ENCODE measurements around the gene CD207. TPM values are rescaled to one million over a fixed set of nuclear protein-coding genes. Genes with fewer than 3 reads are reported as not detected.

Gene CD207
- total and polyA plus RNA-seq, 2 of the 8 experiments (the other 6 are each of a cell fraction or from before 2014, with no cell fraction given): not detected

DNA sequence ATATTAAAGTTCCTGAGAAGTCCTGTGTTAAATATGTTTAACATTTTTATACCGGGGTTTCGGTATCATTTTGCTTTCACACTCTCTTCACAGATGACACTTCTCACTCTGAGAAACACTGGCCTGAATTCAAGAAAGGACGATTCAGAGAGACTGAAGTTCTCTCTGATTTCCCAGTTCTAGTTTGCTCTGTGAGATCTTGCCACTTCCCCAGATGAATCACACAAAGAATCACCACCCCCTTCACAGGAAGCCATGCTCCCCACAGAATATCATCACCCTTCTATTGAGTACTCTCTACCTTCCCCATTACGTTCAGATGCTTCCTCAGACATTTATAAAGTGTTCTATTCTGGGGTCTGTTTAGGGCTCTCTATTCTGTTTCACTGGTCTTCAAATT lies 16.1 kb upstream of the CD207 start:
- CTCF ChIA-PET (ENCODE audit: partially characterized antibody): interaction anchor here (0.9 to 1.9 kb wide), 9 partner anchors 10 to 194 kb away, joined by 3 to 8 read pairs (median 4); no protein-coding TSS in a partner anchor
- no peaks in the 10 kb centered on the region for H3K36me3 ChIP-seq (ENCODE audit: control insufficient read depth in 2 of 4, insufficient read depth in 4 of 4, low read length in 3 of 4)
- H3K23ac ChIP-seq (ENCODE audit: insufficient read length): no peak overlapping the region
- H3K18ac ChIP-seq (ENCODE audit: extremely low read depth, low read length): no peak overlapping the region
- POLR2A ChIA-PET (ENCODE audit: partially characterized antibody): no interaction called here
- WGBS, 2 experiments (ENCODE audit: extremely low coverage in 1 of 2, insufficient coverage in 1 of 2, insufficient read length in 1 of 2, insufficient replicate concordance in 2 of 2, low coverage in 1 of 2, low lambda C conversion rate in 2 of 2, missing lambda C conversion rate in 1 of 2): 88% methylated on average over 4 of the region's 4 CpGs; no CpG with 5 or more reads in 1 of the 2 experiments
- no peak for TF ChIP-seq JUN (IDR thresholded peaks at IDR 0.05; ENCODE audit: low read depth, low read length)
- no peak for TF ChIP-seq SIN3A (conservative IDR thresholded peaks at IDR 0.05 in 1 of 2, IDR thresholded peaks at IDR 0.05 in 1 of 2; ENCODE audit: low read depth in 1 of 2, low read length in 2 of 2)
- TF ChIP-seq SUZ12 (IDR thresholded peaks at IDR 0.05; ENCODE audit: low read length): no peak
- TF ChIP-seq SP4 (IDR thresholded peaks at IDR 0.05; ENCODE audit: low read length): no peak
- no peak for TF ChIP-seq TEAD4 (IDR thresholded peaks at IDR 0.05; ENCODE audit: low read depth, low read length)
- TF ChIP-seq HDAC6 (IDR thresholded peaks at IDR 0.05; ENCODE audit: low read depth, low read length): no peak
- no peak for TF ChIP-seq RFX5 (IDR thresholded peaks at IDR 0.05; ENCODE audit: borderline replicate concordance, low read depth, low read length)
- H3K27me3 ChIP-seq (replicated peaks in 1 of 4; ENCODE audit: control insufficient read depth in 3 of 4, extremely low read depth in 1 of 4, insufficient read depth in 3 of 4, low read length in 3 of 4): no peaks in the 10 kb centered on the region
- H2BK15ac ChIP-seq (ENCODE audit: low read length): no peak overlapping the region
- H3K23me2 ChIP-seq (ENCODE audit: low read depth, low read length): no peaks in the 10 kb centered on the region
- no peak overlapping the region for H3K9ac ChIP-seq (replicated peaks in 1 of 4; ENCODE audit: extremely low read depth in 1 of 4, low read depth in 3 of 4, low read length in 3 of 4)
- H4K8ac ChIP-seq (ENCODE audit: extremely low read depth, insufficient read depth, low read length): no peak overlapping the region
- no peak overlapping the region for H2AK5ac ChIP-seq (ENCODE audit: low read depth, low read length)
- H4K91ac ChIP-seq (replicated peaks; ENCODE audit: insufficient read length, low read length): no peak overlapping the region
- H3K14ac ChIP-seq (ENCODE audit: insufficient read length): no peak overlapping the region
- FAIRE-seq (no peak), DNase-seq (ENCODE audit: low read depth in 1 of 2, low spot score in 2 of 2) (no peak)
- no peak overlapping the region for H2BK20ac ChIP-seq (ENCODE audit: low read length)
- no peak overlapping the region for H2AFZ ChIP-seq (ENCODE audit: low read length)
- H3K4me2 ChIP-seq (ENCODE audit: insufficient read depth in 1 of 2, low read depth in 2 of 2, low read length in 2 of 2): no peak overlapping the region
- H4K20me1 ChIP-seq (replicated peaks in 1 of 2; ENCODE audit: control insufficient read depth in 1 of 2, insufficient read depth in 2 of 2, low read length in 2 of 2): no peaks in the 10 kb centered on the region
- no peak overlapping the region for H3K56ac ChIP-seq (replicated peaks; ENCODE audit: insufficient read length, low read depth, low read length)
- H2BK120ac ChIP-seq (replicated peaks; ENCODE audit: low read depth, low read length): no peak overlapping the region
- no peaks in the 10 kb centered on the region for H3K9me3 ChIP-seq (ENCODE audit: insufficient read depth in 2 of 2, low read depth in 1 of 2, low read length in 1 of 2)
- no peak overlapping the region for H3K4ac ChIP-seq (replicated peaks; ENCODE audit: insufficient read length, low read depth, low read length)
- no peaks in the 10 kb centered on the region for H3K79me1 ChIP-seq (ENCODE audit: low read depth, low read length)
- no peak overlapping the region for H4K5ac ChIP-seq (ENCODE audit: insufficient read length, low read depth, low read length)
- no peak overlapping the region for H3K27ac ChIP-seq (ENCODE audit: low read depth, low read length)
- H3K4me1 ChIP-seq (replicated peaks in 1 of 4; ENCODE audit: control insufficient read depth in 3 of 4, insufficient read depth in 4 of 4, low read length in 3 of 4): no peaks in the 10 kb centered on the region
- H2BK12ac ChIP-seq (ENCODE audit: low read depth, low read length): no peak overlapping the region
- no peak overlapping the region for H2BK5ac ChIP-seq (ENCODE audit: low read depth, low read length)
- no peaks in the 10 kb centered on the region for H3K79me2 ChIP-seq (ENCODE audit: control insufficient read depth in 1 of 2, insufficient read depth in 2 of 2, low read length in 2 of 2)
- no peak overlapping the region for H3K4me3 ChIP-seq (ENCODE audit: extremely low read depth in 1 of 4, insufficient read depth in 2 of 4, low read depth in 3 of 4, low read length in 4 of 4)

Measured in H1 (cell line).